Thyroid gland (tissue), 4 donors: ENCODE data around the gene EPS15.

Source experiments
- POLR2A ChIP-seq, 2 donors: fragments of 450-650 bp; IDR thresholded peaks; one replicate each; pipeline ENCODE4 v1.6.1; 2017; ENCODE audit warnings: antibody characterized with exemption in 2 of 2, mild to moderate bottlenecking in 2 of 2, moderate library complexity in 1 of 2
- TF ChIP-seq, protein P1 (sequence below), 6 experiments: fragments of 200-600 bp in 3 of 6; fragments of 450-650 bp in 3 of 6; sonication (generic) in 3 of 6; IDR thresholded peaks; one replicate each; pipeline ENCODE4 v1.5.1; 2016 to 2019; ENCODE audit warnings: antibody characterized with exemption in 6 of 6, mild to moderate bottlenecking in 2 of 6, inconsistent platforms in 1 of 6, moderate library complexity in 1 of 6

DNA sequence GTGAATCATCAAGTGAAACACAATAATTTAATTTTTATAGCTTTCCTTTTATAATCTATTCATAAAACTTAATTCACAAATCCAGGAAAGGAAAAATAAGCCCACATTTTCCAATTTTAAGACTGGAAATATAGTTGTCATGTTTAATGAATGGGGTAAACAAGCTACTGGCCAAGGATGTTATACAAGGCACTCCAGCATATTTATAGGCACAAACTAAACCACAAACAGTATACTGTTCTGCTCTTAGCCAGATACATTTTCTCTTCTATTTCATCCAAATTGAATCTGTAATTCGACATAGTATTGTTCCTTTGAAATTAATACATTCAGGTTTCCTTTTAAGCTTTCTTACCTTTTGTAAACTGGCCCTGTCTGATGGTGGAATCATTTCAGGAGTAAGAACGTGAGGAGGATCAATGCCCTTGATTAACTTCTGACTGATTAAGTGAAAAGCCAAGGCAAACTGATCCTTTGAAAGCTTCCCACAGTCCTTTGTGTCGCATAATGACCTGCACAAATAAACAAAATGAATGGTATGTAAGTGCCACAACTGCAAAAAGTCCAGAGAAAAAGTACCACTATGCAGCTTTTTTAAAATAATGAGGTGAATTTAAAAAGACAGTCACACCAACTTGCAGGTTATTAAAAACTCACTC is 74.4 kb downstream of the EPS15 start:
- TF ChIP-seq POLR2A (IDR thresholded peaks at IDR 0.05): no peak
- TF ChIP-seq, protein P1, sequence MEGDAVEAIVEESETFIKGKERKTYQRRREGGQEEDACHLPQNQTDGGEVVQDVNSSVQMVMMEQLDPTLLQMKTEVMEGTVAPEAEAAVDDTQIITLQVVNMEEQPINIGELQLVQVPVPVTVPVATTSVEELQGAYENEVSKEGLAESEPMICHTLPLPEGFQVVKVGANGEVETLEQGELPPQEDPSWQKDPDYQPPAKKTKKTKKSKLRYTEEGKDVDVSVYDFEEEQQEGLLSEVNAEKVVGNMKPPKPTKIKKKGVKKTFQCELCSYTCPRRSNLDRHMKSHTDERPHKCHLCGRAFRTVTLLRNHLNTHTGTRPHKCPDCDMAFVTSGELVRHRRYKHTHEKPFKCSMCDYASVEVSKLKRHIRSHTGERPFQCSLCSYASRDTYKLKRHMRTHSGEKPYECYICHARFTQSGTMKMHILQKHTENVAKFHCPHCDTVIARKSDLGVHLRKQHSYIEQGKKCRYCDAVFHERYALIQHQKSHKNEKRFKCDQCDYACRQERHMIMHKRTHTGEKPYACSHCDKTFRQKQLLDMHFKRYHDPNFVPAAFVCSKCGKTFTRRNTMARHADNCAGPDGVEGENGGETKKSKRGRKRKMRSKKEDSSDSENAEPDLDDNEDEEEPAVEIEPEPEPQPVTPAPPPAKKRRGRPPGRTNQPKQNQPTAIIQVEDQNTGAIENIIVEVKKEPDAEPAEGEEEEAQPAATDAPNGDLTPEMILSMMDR (IDR thresholded peaks at IDR 0.05): no peak
